ENCODE data around the gene HACD3.

The HACD3 gene

GRCh38 chr15:65576664-65577063 is 46.4 kb downstream of the HACD3 start:
- no peak overlapping the region for H3K4me3 ChIP-seq (ENCODE audit: low read depth, low read length)
- no peak for TF ChIP-seq CTCF (IDR thresholded peaks at IDR 0.05; ENCODE audit: low read depth, low read length, missing control alignments)
- DNase-seq (ENCODE audit: low read depth): peak; percentile 31
- in situ Hi-C loops (cut with HindIII; ENCODE audit: low sequenced_read_pairs): no loop called here

- TF ChIP-seq CTCF (IDR thresholded peaks at IDR 0.05; ENCODE audit: low read depth, low read length, missing control alignments): no peak
- no peak overlapping the region for H3K4me3 ChIP-seq (ENCODE audit: low read depth, low read length)
- in situ Hi-C loops (cut with HindIII; ENCODE audit: low sequenced_read_pairs): no loop called here
- no peak for DNase-seq (ENCODE audit: low read depth)
Observed at GRCh38 chr15:65577129-65577996, 47.1 kb downstream of the HACD3 start.

- no peak for TF ChIP-seq CTCF (IDR thresholded peaks at IDR 0.05; ENCODE audit: low read depth, low read length, missing control alignments)
- in situ Hi-C loops (cut with HindIII; ENCODE audit: low sequenced_read_pairs): no loop called here
- no peak for DNase-seq (ENCODE audit: low read depth)
- no peak overlapping the region for H3K4me3 ChIP-seq (ENCODE audit: low read depth, low read length)
Observed at GRCh38 chr15:65578904-65579728, 48.9 kb downstream of the HACD3 start.

GRCh38 chr15:65579762-65580161 is 49.5 kb downstream of the HACD3 start:
- no peak for DNase-seq (ENCODE audit: low read depth)
- no peak for TF ChIP-seq CTCF (IDR thresholded peaks at IDR 0.05; ENCODE audit: low read depth, low read length, missing control alignments)
- H3K4me3 ChIP-seq (ENCODE audit: low read depth, low read length): no peak overlapping the region
- in situ Hi-C loops (cut with HindIII; ENCODE audit: low sequenced_read_pairs): no loop called here

GRCh38 chr15:65580287-65580686 is 50.0 kb downstream of the HACD3 start:
- H3K4me3 ChIP-seq (ENCODE audit: low read depth, low read length): no peak overlapping the region
- DNase-seq (ENCODE audit: low read depth): peak; percentile 32
- TF ChIP-seq CTCF (IDR thresholded peaks at IDR 0.05; ENCODE audit: low read depth, low read length, missing control alignments): no peak
- in situ Hi-C loops (cut with HindIII; ENCODE audit: low sequenced_read_pairs): no loop called here

- no peak for TF ChIP-seq CTCF (IDR thresholded peaks at IDR 0.05; ENCODE audit: low read depth, low read length, missing control alignments)
- in situ Hi-C loops (cut with HindIII; ENCODE audit: low sequenced_read_pairs): no loop called here
- H3K4me3 ChIP-seq (ENCODE audit: low read depth, low read length): no peak overlapping the region
- DNase-seq (ENCODE audit: low read depth): peak; percentile 12
Observed at GRCh38 chr15:65583701-65584100, 53.4 kb downstream of the HACD3 start.

Measured in astrocyte of the cerebellum (primary cell).